Thymus (tissue), 11 donors: ENCODE measurements around the gene ARHGAP6. TPM values are rescaled to one million over a fixed set of nuclear protein-coding genes. Genes with fewer than 3 reads are reported as not detected.

Source experiments
- DNase-seq, 9 donors: peaks; one replicate each; pipeline ENCODE4 v3.0.0-alpha.2; 2013; ENCODE audit warnings: low spot score in 9 of 9, low read depth in 6 of 9, missing footprints in 1 of 9
- H3K27ac ChIP-seq, 2 donors: one replicate each; pipeline ENCODE4 v1.5.1; 2013; ENCODE audit warnings: control low read depth in 1 of 2, low read depth in 1 of 2, low read length in 1 of 2, mild to moderate bottlenecking in 1 of 2, moderate library complexity in 1 of 2
- H3K27me3 ChIP-seq, 2 donors: one replicate each; pipeline ENCODE4 v1.5.1; 2013; ENCODE audit warnings: low read length in 1 of 2; ENCODE audit not compliant: control insufficient read depth in 2 of 2, insufficient read depth in 1 of 2
- H3K36me3 ChIP-seq, 2 donors: one replicate each; pipeline ENCODE4 v1.5.1; 2013; ENCODE audit warnings: low read length in 1 of 2, mild to moderate bottlenecking in 1 of 2, moderate library complexity in 1 of 2; ENCODE audit not compliant: control insufficient read depth in 2 of 2, insufficient read depth in 2 of 2
- H3K4me1 ChIP-seq, 2 donors: one replicate each; pipeline ENCODE4 v1.5.1; 2013; ENCODE audit warnings: low read length in 2 of 2; ENCODE audit not compliant: control insufficient read depth in 2 of 2, insufficient read depth in 2 of 2
- H3K4me3 ChIP-seq, 2 donors: one replicate each; pipeline ENCODE4 v1.5.1; 2013; ENCODE audit warnings: low read length in 2 of 2, control low read depth in 1 of 2, mild to moderate bottlenecking in 1 of 2
- H3K9me3 ChIP-seq, 2 donors: one replicate each; pipeline ENCODE4 v1.5.1; 2013; ENCODE audit warnings: low read length in 1 of 2, mild to moderate bottlenecking in 1 of 2; ENCODE audit not compliant: control insufficient read depth in 2 of 2, insufficient read depth in 1 of 2
- WGBS: extraction: QIAGEN DNeasy Blood & Tissue Kit; methylation state at CpG from one replicate; pipeline ENCODE4 v1.1.7; 2013; 5-methylcytosine and 5-hydroxymethylcytosine counted together
- polyA plus RNA-seq: library from polyadenylated mRNA; stranded (reverse); fragments of 200-250 nt; gene quantifications from one replicate; pipeline ENCODE4 v1.2.3, GENCODE V29; 2013
- total RNA-seq: library from RNA; stranded (reverse); fragments of 120-200 nt; gene quantifications from one replicate; pipeline ENCODE4 v1.2.4, GENCODE V29; 2013
- donor health status: healthy.

ARHGAP6 gene
- total and polyA plus RNA-seq, 2 donors = 0.71 to 2.3 TPM

- H3K36me3 ChIP-seq = no peaks in the 10 kb centered on the region
- H3K4me3 ChIP-seq = no peak overlapping the region
- H3K27ac ChIP-seq = no peak overlapping the region
- no peaks in the 10 kb centered on the region for H3K4me1 ChIP-seq
- H3K9me3 ChIP-seq = no peaks in the 10 kb centered on the region
- H3K27me3 ChIP-seq = no peaks in the 10 kb centered on the region
- 100% methylated on average over 1 of the region's 1 CpG for WGBS
- no peak for DNase-seq
Observed at GRCh38 chrX:11478026-11478425, 187.7 kb downstream of the ARHGAP6 start.

DNA sequence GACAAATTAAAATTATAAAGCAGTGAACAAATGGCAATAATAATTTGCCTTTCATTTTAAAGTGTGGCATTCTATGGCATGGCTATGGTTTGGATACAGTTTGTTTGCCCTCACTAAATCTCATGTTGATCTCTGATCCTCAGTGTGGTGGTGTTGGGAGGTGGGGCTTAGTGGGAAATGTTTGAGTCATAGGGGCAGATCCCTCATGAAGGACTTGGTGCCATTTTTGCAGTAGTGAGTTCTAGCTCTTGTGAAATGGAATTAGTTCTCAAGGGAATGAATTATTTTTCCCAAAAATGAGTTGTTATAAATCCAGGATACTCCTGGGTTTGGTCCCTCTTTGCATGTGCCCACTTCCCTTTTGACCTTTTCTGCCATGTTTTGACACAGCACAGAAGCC lies 191.1 kb downstream of the ARHGAP6 start:
- no peaks in the 10 kb centered on the region for H3K27me3 ChIP-seq
- H3K27ac ChIP-seq = no peak overlapping the region
- no peaks in the 10 kb centered on the region for H3K4me1 ChIP-seq
- no peaks in the 10 kb centered on the region for H3K9me3 ChIP-seq
- H3K36me3 ChIP-seq = no peaks in the 10 kb centered on the region
- no peak overlapping the region for H3K4me3 ChIP-seq
- no peak for DNase-seq

DNA sequence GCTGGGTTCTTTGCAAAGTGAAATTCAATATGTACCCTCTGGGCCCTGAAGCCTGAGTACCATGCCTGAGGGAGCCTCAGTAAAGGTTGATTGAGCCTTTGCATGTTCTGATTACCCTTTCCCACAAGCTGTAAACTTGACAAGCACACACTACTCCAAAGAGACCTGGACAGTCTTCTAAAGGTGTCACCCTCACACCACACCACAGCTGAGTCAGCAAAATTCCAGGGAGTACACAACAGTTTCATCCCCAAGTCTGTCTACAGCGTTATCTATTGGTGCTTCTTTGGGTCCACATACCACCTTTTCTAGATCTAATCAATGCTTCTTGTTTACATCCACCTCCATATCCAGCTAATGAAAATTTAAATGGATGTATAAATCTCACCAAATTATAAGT lies 191.7 kb downstream of the ARHGAP6 start:
- Histone ChIP-seq H3K4me3 (no peak overlapping the region), H3K36me3 (no peaks in the 10 kb centered on the region), H3K4me1 (no peaks in the 10 kb centered on the region), H3K27me3 (no peaks in the 10 kb centered on the region), H3K27ac (no peak overlapping the region), H3K9me3 (no peaks in the 10 kb centered on the region)
- no peak for DNase-seq
- 92% methylated on average over 1 of the region's 1 CpG for WGBS

DNA sequence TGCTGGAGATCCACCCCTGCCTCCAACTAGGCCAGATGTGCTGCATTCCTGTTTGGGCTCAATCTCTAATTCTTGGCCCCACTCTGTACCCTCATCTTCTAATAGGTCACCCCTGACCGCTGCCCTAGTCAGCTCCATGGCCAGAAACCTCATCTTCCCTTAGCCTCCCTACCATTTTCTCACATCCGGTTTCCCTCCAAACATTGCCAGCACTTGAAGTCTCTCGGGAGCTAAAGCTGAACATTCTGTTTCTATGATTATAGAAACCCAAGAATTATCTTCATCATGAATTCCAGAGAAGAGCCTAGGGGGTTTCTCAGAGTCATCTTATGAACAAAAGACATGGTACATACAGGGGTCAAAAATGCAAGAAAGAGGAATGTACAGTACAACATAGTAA lies 192.8 kb downstream of the ARHGAP6 start:
- H3K27ac ChIP-seq = no peak overlapping the region
- no peaks in the 10 kb centered on the region for H3K9me3 ChIP-seq
- H3K4me1 ChIP-seq = no peaks in the 10 kb centered on the region
- H3K36me3 ChIP-seq = no peaks in the 10 kb centered on the region
- no peak for DNase-seq
- H3K27me3 ChIP-seq = no peaks in the 10 kb centered on the region
- WGBS = 92% methylated on average over 3 of the region's 3 CpGs
- no peak overlapping the region for H3K4me3 ChIP-seq

- H3K27me3 ChIP-seq = no peaks in the 10 kb centered on the region
- WGBS = 91% methylated on average over 2 of the region's 2 CpGs
- no peak overlapping the region for H3K27ac ChIP-seq
- no peak for DNase-seq
- H3K4me1 ChIP-seq = no peaks in the 10 kb centered on the region
- H3K36me3 ChIP-seq = no peaks in the 10 kb centered on the region
- H3K4me3 ChIP-seq = no peak overlapping the region
- no peaks in the 10 kb centered on the region for H3K9me3 ChIP-seq
Observed at GRCh38 chrX:11472381-11472780, 193.3 kb downstream of the ARHGAP6 start.

DNA sequence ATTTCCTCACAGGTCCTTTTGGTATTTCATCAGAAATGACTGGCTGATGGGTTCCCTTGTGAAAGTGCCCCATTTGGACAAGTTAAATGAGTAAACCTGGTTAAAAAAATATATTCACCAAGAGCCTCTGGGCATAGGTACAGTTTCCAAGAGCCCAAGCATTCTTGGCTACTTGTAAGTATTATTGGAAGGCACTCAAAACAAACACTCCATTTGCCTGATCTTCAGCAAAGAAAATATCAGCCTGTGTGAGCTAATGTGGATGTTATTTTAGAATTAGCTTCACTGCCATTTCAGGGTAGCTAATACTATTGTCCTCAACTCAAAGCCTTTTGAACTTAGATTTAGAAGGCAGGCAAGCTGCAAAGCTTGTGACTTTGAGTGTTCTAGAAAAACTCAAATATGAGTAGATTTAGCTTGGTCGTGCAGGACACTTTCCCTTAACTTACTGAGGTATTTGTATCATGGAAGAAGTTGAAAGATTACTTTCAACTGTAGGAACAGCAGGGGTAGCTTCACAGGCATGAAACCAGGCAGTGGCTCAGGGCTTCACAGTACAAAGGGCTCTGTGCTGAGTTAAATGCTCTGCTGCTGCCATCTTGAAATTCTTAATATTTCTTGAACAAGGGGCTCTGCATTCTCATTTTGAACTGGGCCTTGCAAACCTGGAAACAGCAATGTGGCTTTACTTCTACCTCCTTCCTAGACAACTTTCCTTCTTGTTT lies 195.3 kb downstream of the ARHGAP6 start:
- Histone ChIP-seq H3K27me3 (no peaks in the 10 kb centered on the region), H3K36me3 (no peaks in the 10 kb centered on the region), H3K27ac (no peak overlapping the region), H3K4me1 (no peaks in the 10 kb centered on the region), H3K9me3 (no peaks in the 10 kb centered on the region), H3K4me3 (no peak overlapping the region)
- 79% methylated on average over 1 of the region's 1 CpG for WGBS
- no peak for DNase-seq

DNA sequence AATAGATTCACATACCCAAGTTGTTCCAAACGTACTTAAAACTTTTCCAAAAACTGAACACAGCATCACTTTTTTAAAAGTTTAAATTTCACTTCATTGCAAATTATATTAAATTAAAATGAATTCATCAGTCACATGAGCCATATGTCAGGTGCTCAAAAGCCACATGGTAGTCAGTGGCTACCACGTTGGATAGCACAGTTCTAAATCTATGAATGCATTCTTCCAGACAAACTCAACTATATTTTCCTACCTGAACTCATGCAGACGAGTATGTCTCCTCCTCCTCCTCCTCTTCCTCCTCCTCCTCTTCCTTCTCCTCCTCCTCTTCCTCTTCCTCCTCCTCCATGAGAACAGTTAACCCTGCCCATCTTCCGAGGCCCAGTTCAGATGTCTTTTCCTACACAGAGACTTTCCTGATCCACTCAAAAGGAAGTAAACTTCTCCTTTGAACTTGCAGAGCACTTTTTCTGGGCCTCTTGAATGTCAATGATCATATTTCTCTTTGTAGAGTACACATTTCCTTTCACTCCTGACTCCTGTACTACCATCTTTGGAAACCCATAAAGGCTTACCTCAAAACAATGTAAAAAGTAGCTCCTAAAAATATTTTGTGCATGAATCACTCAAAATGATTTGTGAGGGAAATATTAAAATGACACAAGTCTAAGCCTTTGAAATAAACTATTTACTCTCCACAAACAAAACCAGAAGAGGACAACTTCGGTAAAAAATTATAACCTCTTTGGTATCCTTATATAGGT lies 199.9 kb downstream of the ARHGAP6 start:
- 86% methylated on average over 5 of the region's 5 CpGs for WGBS
- H3K4me1 ChIP-seq = no peaks in the 10 kb centered on the region

GRCh38 chrX:11464836-11465463 lies 200.8 kb downstream of the ARHGAP6 start:
- H3K36me3 ChIP-seq = no peaks in the 10 kb centered on the region
- no peaks in the 10 kb centered on the region for H3K4me1 ChIP-seq
- no peaks in the 10 kb centered on the region for H3K9me3 ChIP-seq
- no peak overlapping the region for H3K4me3 ChIP-seq
- no peak overlapping the region for H3K27ac ChIP-seq
- 97% methylated on average over 8 of the region's 8 CpGs for WGBS
- no peaks in the 10 kb centered on the region for H3K27me3 ChIP-seq
- DNase-seq = no peak

More for the DNA sequence above, 199.9 kb downstream of the ARHGAP6 start:
- Histone ChIP-seq H3K27ac (no peak overlapping the region), H3K36me3 (no peaks in the 10 kb centered on the region), H3K27me3 (no peaks in the 10 kb centered on the region), H3K9me3 (no peaks in the 10 kb centered on the region), H3K4me3 (no peak overlapping the region)
- no peak for DNase-seq

DNA sequence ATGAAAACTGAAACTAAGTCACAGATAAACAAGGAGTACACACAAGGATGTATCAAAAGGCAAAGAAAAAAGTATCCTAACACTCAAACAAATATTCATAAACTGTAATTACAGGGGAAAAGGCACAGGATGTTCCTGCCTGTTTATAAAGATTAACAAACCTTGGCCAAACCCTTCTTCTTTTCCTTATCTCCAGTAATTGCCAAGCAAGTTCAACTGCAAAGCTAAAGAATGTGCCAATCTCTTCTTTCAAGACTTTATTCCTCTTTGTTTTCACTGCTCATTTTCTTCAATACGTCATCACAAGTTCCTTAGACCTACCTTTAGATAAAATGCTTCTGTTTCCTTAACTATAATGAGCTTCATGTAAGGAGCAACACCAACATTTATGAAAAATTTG lies 201.3 kb downstream of the ARHGAP6 start:
- no peaks in the 10 kb centered on the region for H3K27me3 ChIP-seq
- H3K9me3 ChIP-seq = no peaks in the 10 kb centered on the region
- no peaks in the 10 kb centered on the region for H3K4me1 ChIP-seq
- no peak for DNase-seq
- H3K4me3 ChIP-seq = no peak overlapping the region
- H3K27ac ChIP-seq = no peak overlapping the region
- 92% methylated on average over 1 of the region's 1 CpG for WGBS
- no peaks in the 10 kb centered on the region for H3K36me3 ChIP-seq
